T-helper 2 cell (primary cell): Measurements from ENCODE around the gene INSC.

ENCODE experiments used
- DNase-seq, 5 experiments: peaks; one replicate each; pipeline versions ENCODE4 v3.0.0 to v3.0.0-alpha.2; 2012 to 2022

The INSC gene

GRCh38 chr11:15224466-15224865 is 109.7 kb downstream of the INSC start:
- DNase-seq, result no peak

- no peak for DNase-seq
Measured at GRCh38 chr11:15227011-15227410, 112.3 kb downstream of the INSC start.

GRCh38 chr11:15228331-15228849 is 113.7 kb downstream of the INSC start:
- DNase-seq, result no peak

GRCh38 chr11:15229069-15229468 is 114.3 kb downstream of the INSC start:
- DNase-seq, result no peak

- DNase-seq, result no peak
Measured at GRCh38 chr11:15232496-15232895, 117.8 kb downstream of the INSC start.

GRCh38 chr11:15233371-15234165 is 118.8 kb downstream of the INSC start:
- no peak for DNase-seq

GRCh38 chr11:15234796-15235195 is 120.1 kb downstream of the INSC start:
- DNase-seq, result peak in 1 of 5 experiments; percentile 57

- DNase-seq, result no peak
Measured at GRCh38 chr11:15236559-15236958, 121.8 kb downstream of the INSC start.

- DNase-seq, result no peak
Measured at GRCh38 chr11:15238856-15239255, 124.1 kb downstream of the INSC start.

GRCh38 chr11:15248749-15249148 is 134.0 kb downstream of the INSC start:
- DNase-seq, result no peak

- DNase-seq, result no peak
Measured at GRCh38 chr11:15258433-15259165, 143.9 kb downstream of the INSC start.

- no peak for DNase-seq
Measured at GRCh38 chr11:15266999-15267398, 152.3 kb downstream of the INSC start.

GRCh38 chr11:15268598-15268997 is 153.9 kb downstream of the INSC start:
- DNase-seq, result no peak

GRCh38 chr11:15275141-15275540 is 160.4 kb downstream of the INSC start:
- DNase-seq, result no peak

GRCh38 chr11:15276621-15277020 is 161.9 kb downstream of the INSC start:
- no peak for DNase-seq

- no peak for DNase-seq
Measured at GRCh38 chr11:15278128-15278527, 163.4 kb downstream of the INSC start.

GRCh38 chr11:15280393-15280792 is 165.7 kb downstream of the INSC start:
- DNase-seq, result no peak

GRCh38 chr11:15282754-15283153 is 168.0 kb downstream of the INSC start:
- no peak for DNase-seq

- DNase-seq, result no peak
Measured at GRCh38 chr11:15286465-15286864, 171.7 kb downstream of the INSC start.

- DNase-seq, result no peak
Measured at GRCh38 chr11:15288863-15289262, 174.1 kb downstream of the INSC start.

- no peak for DNase-seq
Measured at GRCh38 chr11:15289723-15290122, 175.0 kb downstream of the INSC start.

- no peak for DNase-seq
Measured at GRCh38 chr11:15291885-15292284, 177.2 kb downstream of the INSC start.

GRCh38 chr11:15293975-15294620 is 179.4 kb downstream of the INSC start:
- no peak for DNase-seq
